GM19324 (cell line): ENCODE measurements around the gene NFATC4.

ENCODE experiments used
- ATAC-seq: cut with Tn5 transposase; IDR thresholded peaks from one replicate; pipeline ENCODE4 v1.9.1; 2021; ENCODE audit warnings: mild to moderate bottlenecking, moderate library complexity; ENCODE audit not compliant: unreplicated experiment, low FRiP score

The NFATC4 gene

GRCh38 chr14:24426150-24426911, 58.3 kb downstream of the NFATC4 start:
- ATAC-seq = no peak

GRCh38 chr14:24426912-24427536, 59.0 kb downstream of the NFATC4 start:
- ATAC-seq = no peak

GRCh38 chr14:24427537-24428508, 59.8 kb downstream of the NFATC4 start:
- no peak for ATAC-seq

GRCh38 chr14:24428628-24429394, 60.8 kb downstream of the NFATC4 start:
- ATAC-seq = no peak
